OCI-LY1 (cell line): ENCODE measurements around the gene CYREN.

ENCODE experiments used
- H2AFZ ChIP-seq: fragments of 200-600 bp; sonication (generic), shearing (Covaris generic); 2 replicates; pipeline ENCODE4 v1.6.0; 2014; ENCODE audit warnings: antibody characterized with exemption, mild to moderate bottlenecking, low read length
- H3F3A ChIP-seq: fragments of 200-600 bp; sonication (generic), shearing (Covaris generic); 2 replicates; pipeline ENCODE4 v1.6.0; 2014; ENCODE audit warnings: mild to moderate bottlenecking, antibody characterized with exemption, low read length, moderate library complexity; ENCODE audit not compliant: insufficient read depth
- H3K27ac ChIP-seq: fragments of 200-600 bp; sonication (generic); 2 replicates; pipeline ENCODE4 v1.5.1; 2014; ENCODE audit warnings: low read length, mixed run types, mild to moderate bottlenecking, low read depth; ENCODE audit not compliant: poor library complexity, severe bottlenecking
- H3K27me3 ChIP-seq: fragments of 200-600 bp; sonication (generic); 2 replicates; pipeline ENCODE4 v1.6.0; 2014; ENCODE audit warnings: antibody characterized with exemption, mild to moderate bottlenecking, low read length, moderate library complexity; ENCODE audit not compliant: insufficient read depth
- H3K36me3 ChIP-seq: fragments of 200-600 bp; sonication (generic); 2 replicates; pipeline ENCODE4 v1.6.1; 2014; ENCODE audit warnings: mild to moderate bottlenecking, antibody characterized with exemption, low read length, moderate library complexity, mixed read lengths; ENCODE audit not compliant: insufficient read depth
- H3K4me1 ChIP-seq: fragments of 200-600 bp; sonication (generic); 2 replicates; pipeline ENCODE4 v1.5.1; 2014; ENCODE audit warnings: mild to moderate bottlenecking, low read length, moderate library complexity; ENCODE audit not compliant: insufficient read depth, severe bottlenecking
- H3K4me2 ChIP-seq: fragments of 200-600 bp; sonication (generic), shearing (Covaris generic); 2 replicates; pipeline ENCODE4 v1.6.1; 2014; ENCODE audit warnings: low read length
- H3K4me3 ChIP-seq: fragments of 200-600 bp; sonication (generic); 2 replicates; pipeline ENCODE4 v1.5.1; 2014; ENCODE audit warnings: low read length, low read depth, mild to moderate bottlenecking, mixed read lengths; ENCODE audit not compliant: poor library complexity, severe bottlenecking
- H3K79me2 ChIP-seq: fragments of 200-600 bp; shearing (Covaris generic); 2 replicates; pipeline ENCODE4 v1.6.1; 2016; ENCODE audit warnings: mixed run types, low read length, mixed read lengths; ENCODE audit not compliant: insufficient read depth
- H3K9ac ChIP-seq: fragments of 200-600 bp; sonication (generic), shearing (Covaris generic); 2 replicates; pipeline ENCODE4 v1.6.1; 2014; ENCODE audit warnings: mild to moderate bottlenecking, low read length, mixed read lengths
- H3K9me2 ChIP-seq: fragments of 200-600 bp; sonication (generic), shearing (Covaris generic); 2 replicates; pipeline ENCODE4 v1.6.1; 2014; ENCODE audit warnings: low read depth, mild to moderate bottlenecking, low read length, mixed read lengths
- H3K9me3 ChIP-seq: fragments of 200-600 bp; shearing (Covaris generic); 2 replicates; pipeline ENCODE4 v1.6.1; 2014; ENCODE audit warnings: low read length, mixed read lengths
- H4K20me1 ChIP-seq: fragments of 200-600 bp; sonication (generic), shearing (Covaris generic); 2 replicates; pipeline ENCODE4 v1.6.0; 2016; ENCODE audit warnings: mild to moderate bottlenecking, low read length; ENCODE audit not compliant: insufficient read depth
- EZH2 ChIP-seq: fragments of 200-600 bp; sonication (generic), shearing (Covaris generic); IDR thresholded peaks from 2 replicates; pipeline ENCODE4 v1.8.0; 2017; ENCODE audit warnings: borderline replicate concordance, mixed run types, mild to moderate bottlenecking, antibody characterized with exemption, low read length, moderate library complexity, mixed read lengths
- TF ChIP-seq, protein P1 (sequence below): fragments of 200-600 bp; sonication (generic), shearing (Covaris generic); IDR thresholded peaks from 2 replicates; pipeline ENCODE4 v1.5.1; 2017; ENCODE audit warnings: mild to moderate bottlenecking, antibody characterized with exemption, low read length, moderate library complexity, mixed read lengths

Gene CYREN

DNA sequence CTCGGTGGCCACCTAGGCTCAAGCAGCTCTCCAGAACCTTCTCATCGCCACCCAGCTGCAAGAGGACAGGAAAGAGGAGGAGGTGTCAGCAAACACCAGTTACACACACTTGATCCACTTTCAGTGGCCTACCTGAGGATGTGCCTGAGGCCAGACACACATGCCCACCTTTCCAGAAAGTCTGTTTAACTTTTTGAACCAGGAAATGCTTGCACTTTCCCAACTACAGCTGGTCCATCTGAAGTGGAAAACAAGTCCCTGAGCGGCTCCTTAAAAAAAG lies 15.7 kb upstream of the CYREN start:
- H3K36me3 ChIP-seq: peaks cover 90% of the 10 kb centered on the region
- H3K9me3 ChIP-seq: peaks cover 6% of the 10 kb centered on the region; the same call in 1 of the 2 replicates
- no peak overlapping the region for H3K27ac ChIP-seq
- no peak overlapping the region for H2AFZ ChIP-seq
- no peaks in the 10 kb centered on the region for H3K9me2 ChIP-seq
- TF ChIP-seq EZH2: no peak
- TF ChIP-seq, protein P1, sequence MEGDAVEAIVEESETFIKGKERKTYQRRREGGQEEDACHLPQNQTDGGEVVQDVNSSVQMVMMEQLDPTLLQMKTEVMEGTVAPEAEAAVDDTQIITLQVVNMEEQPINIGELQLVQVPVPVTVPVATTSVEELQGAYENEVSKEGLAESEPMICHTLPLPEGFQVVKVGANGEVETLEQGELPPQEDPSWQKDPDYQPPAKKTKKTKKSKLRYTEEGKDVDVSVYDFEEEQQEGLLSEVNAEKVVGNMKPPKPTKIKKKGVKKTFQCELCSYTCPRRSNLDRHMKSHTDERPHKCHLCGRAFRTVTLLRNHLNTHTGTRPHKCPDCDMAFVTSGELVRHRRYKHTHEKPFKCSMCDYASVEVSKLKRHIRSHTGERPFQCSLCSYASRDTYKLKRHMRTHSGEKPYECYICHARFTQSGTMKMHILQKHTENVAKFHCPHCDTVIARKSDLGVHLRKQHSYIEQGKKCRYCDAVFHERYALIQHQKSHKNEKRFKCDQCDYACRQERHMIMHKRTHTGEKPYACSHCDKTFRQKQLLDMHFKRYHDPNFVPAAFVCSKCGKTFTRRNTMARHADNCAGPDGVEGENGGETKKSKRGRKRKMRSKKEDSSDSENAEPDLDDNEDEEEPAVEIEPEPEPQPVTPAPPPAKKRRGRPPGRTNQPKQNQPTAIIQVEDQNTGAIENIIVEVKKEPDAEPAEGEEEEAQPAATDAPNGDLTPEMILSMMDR: no peak
- H3K4me3 ChIP-seq: no peak overlapping the region
- no peaks in the 10 kb centered on the region for H3K79me2 ChIP-seq
- H3K27me3 ChIP-seq: no peaks in the 10 kb centered on the region
- no peaks in the 10 kb centered on the region for H4K20me1 ChIP-seq
- H3K9ac ChIP-seq: no peak overlapping the region
- H3K4me1 ChIP-seq: no peaks in the 10 kb centered on the region
- H3K4me2 ChIP-seq: no peak overlapping the region
- H3F3A ChIP-seq: no peaks in the 10 kb centered on the region

DNA sequence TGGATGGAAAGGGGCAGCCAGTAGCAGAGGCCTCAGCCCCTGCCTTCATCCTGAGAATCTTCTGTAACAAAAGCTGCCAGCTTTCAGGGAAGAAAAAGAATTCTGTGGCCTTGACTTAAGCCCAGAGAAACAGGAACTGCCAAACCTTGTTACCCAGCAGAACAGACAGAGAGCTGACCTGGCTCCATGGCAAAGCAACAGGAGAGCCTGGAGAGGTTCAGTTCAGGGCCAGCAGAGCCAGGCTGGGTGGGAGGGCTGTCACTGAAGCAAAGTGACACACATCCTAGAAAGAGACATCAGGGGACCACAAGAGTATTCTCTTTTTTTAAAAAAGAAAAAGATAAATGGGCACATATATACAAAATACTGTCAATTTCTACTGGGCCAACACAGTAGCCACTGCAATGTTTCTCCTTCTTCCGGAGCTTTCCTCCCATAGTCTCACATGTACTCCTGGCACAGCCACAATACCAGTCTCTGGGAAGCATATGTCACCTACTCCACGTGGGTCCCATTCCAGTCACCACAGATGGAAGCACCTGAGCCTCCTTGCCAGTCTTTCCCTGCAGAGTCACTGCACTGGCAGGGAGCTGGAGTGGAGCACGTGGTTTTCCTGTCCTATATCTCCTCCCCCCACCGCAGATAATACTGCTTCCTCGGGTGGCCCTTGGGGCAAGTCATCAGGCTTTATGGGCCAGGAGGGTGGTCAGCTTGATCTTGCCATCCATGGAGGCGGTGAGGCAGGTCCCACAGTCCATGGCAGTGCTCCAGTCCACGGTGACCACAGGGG lies 15.2 kb upstream of the CYREN start:
- H3K4me1 ChIP-seq: no peaks in the 10 kb centered on the region
- peaks cover 11% of the 10 kb centered on the region for H3K9me3 ChIP-seq
- no peak overlapping the region for H3K9ac ChIP-seq
- no peaks in the 10 kb centered on the region for H3F3A ChIP-seq
- H3K79me2 ChIP-seq: no peaks in the 10 kb centered on the region
- TF ChIP-seq, protein P1: no peak
- TF ChIP-seq EZH2: no peak
- no peak overlapping the region for H3K4me2 ChIP-seq
- no peak overlapping the region for H3K27ac ChIP-seq
- H3K9me2 ChIP-seq: no peaks in the 10 kb centered on the region
- H3K4me3 ChIP-seq: no peak overlapping the region
- H2AFZ ChIP-seq: no peak overlapping the region
- H3K27me3 ChIP-seq: no peaks in the 10 kb centered on the region
- peaks cover 95% of the 10 kb centered on the region for H3K36me3 ChIP-seq
- H4K20me1 ChIP-seq: no peaks in the 10 kb centered on the region

DNA sequence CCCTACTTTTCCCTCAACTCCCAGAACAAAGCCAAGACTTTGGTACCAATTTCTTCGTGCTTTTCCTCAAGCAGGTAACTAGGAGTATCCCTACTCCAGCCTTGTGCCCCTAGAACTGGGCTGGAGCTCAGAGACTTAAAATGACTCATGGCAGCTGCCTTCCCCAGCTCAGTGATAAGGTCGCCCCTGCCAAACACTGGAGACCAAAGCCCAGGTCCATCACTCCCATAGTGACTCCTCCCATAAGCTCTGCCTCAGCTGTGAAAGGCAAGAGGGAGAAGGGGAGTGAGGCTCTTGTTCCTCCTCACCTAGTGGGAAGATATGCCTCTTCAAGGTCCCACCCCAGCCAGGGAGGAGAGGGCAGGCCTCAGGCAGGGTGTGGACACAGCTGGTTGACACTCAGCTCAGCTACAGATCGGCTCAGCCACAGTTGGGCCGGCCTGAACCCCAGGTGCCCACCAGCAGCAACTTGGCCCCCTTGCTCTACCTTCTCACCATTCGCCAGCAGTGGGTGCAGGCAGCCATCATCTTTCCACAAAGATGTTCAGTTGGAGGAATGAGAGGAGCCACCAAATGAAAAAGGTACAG lies 13.8 kb upstream of the CYREN start:
- Histone ChIP-seq H3K36me3 (peaks cover 83% of the 10 kb centered on the region), H3K4me2 (no peak overlapping the region), H3K4me3 (no peak overlapping the region), H3K9ac (no peak overlapping the region), H3K79me2 (no peaks in the 10 kb centered on the region), H3K4me1 (no peaks in the 10 kb centered on the region), H3K9me2 (no peaks in the 10 kb centered on the region), H3F3A (no peaks in the 10 kb centered on the region), H3K9me3 (peaks cover 11% of the 10 kb centered on the region), H2AFZ (no peak overlapping the region), H3K27ac (no peak overlapping the region), H4K20me1 (no peaks in the 10 kb centered on the region), H3K27me3 (no peaks in the 10 kb centered on the region)
- TF ChIP-seq, protein P1: no peak
- no peak for TF ChIP-seq EZH2
